Measurements from ENCODE around the gene SNX24.

Gene SNX24

GRCh38 chr5:122916490-122916889 is 71.1 kb downstream of the SNX24 start:
- no peak for DNase-seq (ENCODE audit: low read depth, low spot score)
- TF ChIP-seq CTCF (IDR thresholded peaks at IDR 0.05; ENCODE audit: insufficient read depth, low read length, missing control alignments), result no peak
- ChIA-PET CTCF (interaction anchor here (0.7 to 1.6 kb wide), 3 partner anchors 8 to 16 kb away, joined by 3 to 4 read pairs (median 3); no protein-coding TSS in a partner anchor), POLR2A (no interaction called here)
- no peak overlapping the region for H3K4me3 ChIP-seq (ENCODE audit: low read depth, low read length)

GRCh38 chr5:122919969-122920368 is 74.6 kb downstream of the SNX24 start:
- CTCF ChIA-PET, result interaction anchor here (1.4 kb wide), 1 partner anchor 16 kb away, joined by 6 read pairs; no protein-coding TSS in a partner anchor

GRCh38 chr5:122921826-122922225 is 76.4 kb downstream of the SNX24 start:
- DNase-seq (ENCODE audit: low read depth, low spot score), result no peak
- no peak for TF ChIP-seq CTCF (IDR thresholded peaks at IDR 0.05; ENCODE audit: insufficient read depth, low read length, missing control alignments)
- CTCF ChIA-PET, result interaction anchor here (0.8 to 1.1 kb wide), 3 partner anchors 13 to 424 kb away, joined by 3 read pairs; no protein-coding TSS in a partner anchor
- POLR2A ChIA-PET, result no interaction called here
- no peak overlapping the region for H3K4me3 ChIP-seq (ENCODE audit: low read depth, low read length)

More at GRCh38 chr5:122919969-122920368, 74.6 kb downstream of the SNX24 start:
- H3K4me3 ChIP-seq (ENCODE audit: low read depth, low read length), result no peak overlapping the region
- no peak for TF ChIP-seq CTCF (IDR thresholded peaks at IDR 0.05; ENCODE audit: insufficient read depth, low read length, missing control alignments)
- POLR2A ChIA-PET, result no interaction called here
- DNase-seq (ENCODE audit: low read depth, low spot score), result no peak

GRCh38 chr5:122924203-122924602 is 78.8 kb downstream of the SNX24 start:
- POLR2A ChIA-PET, result no interaction called here
- CTCF ChIA-PET, result no interaction called here
- DNase-seq (ENCODE audit: low read depth, low spot score), result no peak
- no peak for TF ChIP-seq CTCF (IDR thresholded peaks at IDR 0.05; ENCODE audit: insufficient read depth, low read length, missing control alignments)
- no peak overlapping the region for H3K4me3 ChIP-seq (ENCODE audit: low read depth, low read length)

GRCh38 chr5:122924719-122925395 is 79.4 kb downstream of the SNX24 start:
- no peak overlapping the region for H3K4me3 ChIP-seq (ENCODE audit: low read depth, low read length)
- no peak for TF ChIP-seq CTCF (IDR thresholded peaks at IDR 0.05; ENCODE audit: insufficient read depth, low read length, missing control alignments)
- ChIA-PET CTCF (no interaction called here), POLR2A (no interaction called here)
- DNase-seq (ENCODE audit: low read depth, low spot score), result no peak

- H3K4me3 ChIP-seq (ENCODE audit: low read depth, low read length), result no peak overlapping the region
- ChIA-PET POLR2A (no interaction called here), CTCF (interaction anchor here (1.0 kb wide), 1 partner anchor 443 kb away, joined by 3 read pairs; no protein-coding TSS in a partner anchor)
- no peak for DNase-seq (ENCODE audit: low read depth, low spot score)
- no peak for TF ChIP-seq CTCF (IDR thresholded peaks at IDR 0.05; ENCODE audit: insufficient read depth, low read length, missing control alignments)
These were observed 83.6 kb downstream of the SNX24 start for GRCh38 chr5:122929001-122929400.
